Endometrial microvascular endothelial cells (primary cell): ENCODE results near the gene ATF3. TPM values are rescaled to one million over a fixed set of nuclear protein-coding genes. Genes with fewer than 3 reads are reported as not detected.
"Not testable (repeated sequence)": the region's sequence is repeated elsewhere in the genome, so short reads cannot be mapped to it uniquely, and the experiment has no call there.

Experiments
- in situ Hi-C: cut with HindIII; loops from 2 replicates; pipeline ENCODE4 v1.10.0; 2017; ENCODE audit warnings: low sequenced_read_pairs, low pct_unique_long_range_greater_than_20kb; ENCODE audit errors: inconsistent ontology term
- total RNA-seq: library from RNA; depleted of rRNA; stranded (reverse); fragments of >200 nt; gene quantifications from one replicate; pipeline ENCODE4 v1.2.3, GENCODE V29; 2015; ENCODE audit errors: inconsistent ontology term

ATF3 gene
- total RNA-seq, 1 donor from 2014 or later = 2.6 TPM

- in situ Hi-C loops = no loop called here
Observed at GRCh38 chr1:212640223-212640878, 31.8 kb downstream of the ATF3 start.

DNA sequence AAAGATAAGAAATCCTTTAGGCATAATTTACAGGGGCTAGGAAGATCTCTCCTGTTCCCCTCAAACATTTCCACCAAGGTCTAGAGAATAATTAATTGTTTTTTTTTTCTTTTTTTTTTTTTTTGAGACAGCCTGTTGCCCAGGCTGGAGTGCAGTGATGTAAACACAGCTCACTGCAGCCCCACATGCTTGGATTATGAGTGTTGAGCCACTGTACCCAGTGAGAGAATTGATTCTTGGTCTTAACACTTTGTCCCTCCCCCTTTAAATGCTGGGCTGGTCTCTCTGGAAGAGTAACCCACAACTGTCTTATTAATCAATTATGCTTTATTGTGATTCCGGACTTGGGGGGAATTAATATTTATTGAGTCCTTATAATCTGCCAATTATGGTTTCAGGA lies 33.4 kb downstream of the ATF3 start:
- in situ Hi-C loops = no loop called here

DNA sequence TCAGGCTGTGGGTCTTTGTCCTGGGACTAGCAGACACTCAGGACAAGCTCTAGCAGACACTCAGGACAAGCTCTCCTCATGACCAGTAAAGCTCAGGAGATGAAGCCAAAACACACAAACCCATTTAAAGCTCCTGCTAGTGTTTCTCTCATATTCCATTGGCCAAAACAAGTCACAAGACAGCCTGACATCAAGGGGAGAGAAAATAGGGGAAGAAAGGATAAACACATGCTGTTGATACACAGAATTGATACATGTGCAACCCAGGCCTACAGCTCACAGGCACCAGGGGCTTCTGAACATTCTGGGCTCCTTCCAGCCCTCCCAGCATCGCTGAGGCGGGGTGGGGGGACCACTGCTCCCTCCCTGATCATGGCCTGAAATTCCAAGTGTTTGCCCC lies 35.3 kb downstream of the ATF3 start:
- in situ Hi-C loops = no loop called here

DNA sequence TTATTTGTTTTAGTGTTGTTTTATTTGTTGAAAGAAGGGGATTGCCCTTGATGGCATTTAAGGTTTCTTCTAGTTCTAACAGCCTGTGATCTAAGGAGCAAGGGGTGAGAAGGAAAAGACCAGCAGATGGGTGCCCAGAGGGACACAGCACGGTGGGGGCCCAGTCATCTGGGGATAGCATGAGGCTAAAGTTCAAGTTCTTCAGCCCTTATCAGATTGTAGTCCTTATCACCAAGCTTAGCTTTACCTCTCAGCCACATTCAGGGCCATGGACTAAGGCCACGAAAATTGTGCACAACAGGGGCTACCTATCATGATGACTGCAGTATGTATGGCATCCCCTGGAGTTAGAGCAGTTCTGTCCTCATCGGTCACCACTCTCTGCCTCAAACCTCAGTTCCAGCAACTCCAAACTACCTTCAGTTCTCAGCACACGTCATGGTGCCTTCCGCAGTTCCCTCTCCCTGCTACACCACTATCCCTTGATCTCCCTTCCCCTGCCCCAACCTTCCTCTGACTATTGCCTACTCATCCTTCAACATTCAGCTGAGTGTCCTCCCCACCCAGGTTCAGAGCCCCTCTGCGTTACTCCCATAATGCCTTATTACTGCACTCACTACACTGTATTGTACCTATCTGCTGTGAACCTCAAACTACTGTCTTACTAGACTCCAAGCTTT lies 36.4 kb downstream of the ATF3 start:
- in situ Hi-C loops = no loop called here

GRCh38 chr1:212645546-212646543 lies 37.3 kb downstream of the ATF3 start:
- in situ Hi-C loops = no loop called here

GRCh38 chr1:212646588-212646987 lies 38.0 kb downstream of the ATF3 start:
- in situ Hi-C loops = no loop called here

DNA sequence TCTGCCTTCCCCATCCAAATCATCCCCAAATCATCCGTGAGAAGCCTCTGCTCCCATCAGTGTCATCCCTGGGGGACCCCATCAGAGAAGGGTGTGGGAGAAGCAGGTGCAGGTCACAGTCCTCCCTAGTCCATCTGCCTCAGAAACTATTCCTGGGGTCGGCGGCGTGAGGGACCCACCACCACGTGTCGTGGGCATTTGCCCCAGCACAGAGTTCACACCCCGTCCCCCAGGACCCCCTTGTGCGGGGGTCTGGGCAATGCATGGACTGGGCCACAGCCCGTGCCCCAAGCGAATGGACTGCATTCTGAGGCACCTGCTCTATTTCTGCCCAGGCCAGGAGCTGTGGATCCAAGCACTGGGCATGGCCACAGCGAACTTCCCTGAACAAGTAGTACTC lies 38.4 kb downstream of the ATF3 start:
- in situ Hi-C loops = no loop called here

GRCh38 chr1:212648431-212648830 lies 39.9 kb downstream of the ATF3 start:
- in situ Hi-C loops = no loop called here

DNA sequence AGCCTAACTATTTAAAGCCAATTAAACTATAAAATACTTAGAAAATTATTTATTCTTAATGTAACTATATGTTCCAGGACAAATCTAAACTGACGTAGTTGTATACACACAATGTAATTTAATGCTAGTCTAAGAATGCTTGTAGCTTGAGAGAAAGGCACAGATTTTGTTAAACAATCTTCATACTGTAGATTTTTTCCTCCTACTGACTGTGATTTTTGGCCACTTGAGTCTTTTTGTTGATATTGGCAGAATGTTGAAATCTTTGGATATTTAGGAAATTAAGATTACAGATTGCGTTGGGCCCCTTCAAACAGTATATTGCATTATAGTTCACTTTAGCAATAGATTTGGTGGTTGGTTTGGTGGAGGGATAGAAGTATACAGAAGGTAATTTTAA lies 40.5 kb downstream of the ATF3 start:
- in situ Hi-C loops = no loop called here

- in situ Hi-C loops = no loop called here
Observed at GRCh38 chr1:212650228-212650627, 41.7 kb downstream of the ATF3 start.

GRCh38 chr1:212651521-212651920 lies 43.0 kb downstream of the ATF3 start:
- in situ Hi-C loops = no loop called here

GRCh38 chr1:212651977-212652376 lies 43.4 kb downstream of the ATF3 start:
- in situ Hi-C loops = no loop called here

DNA sequence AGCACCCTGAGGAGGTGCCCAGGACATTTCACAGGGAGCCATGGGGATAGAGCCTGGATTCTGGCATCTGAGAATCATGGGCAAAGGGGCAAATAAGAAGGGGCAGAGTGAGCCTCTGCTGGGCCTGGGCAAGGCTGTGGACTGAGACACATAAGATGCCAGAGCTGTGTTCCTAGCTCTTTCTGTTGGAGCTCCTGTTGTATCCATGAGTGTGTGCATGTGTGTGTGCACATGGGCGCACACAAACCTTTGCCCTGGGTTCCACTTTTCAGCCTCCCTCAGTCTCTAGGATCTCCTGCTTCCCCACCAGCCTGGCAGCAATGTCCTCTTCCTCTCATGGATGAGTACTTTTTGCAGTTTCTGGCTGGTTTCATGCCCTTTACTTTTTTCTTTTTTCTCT lies 44.0 kb downstream of the ATF3 start:
- in situ Hi-C loops = no loop called here

- in situ Hi-C loops = no loop called here
Observed at GRCh38 chr1:212655668-212656440, 47.3 kb downstream of the ATF3 start.

DNA sequence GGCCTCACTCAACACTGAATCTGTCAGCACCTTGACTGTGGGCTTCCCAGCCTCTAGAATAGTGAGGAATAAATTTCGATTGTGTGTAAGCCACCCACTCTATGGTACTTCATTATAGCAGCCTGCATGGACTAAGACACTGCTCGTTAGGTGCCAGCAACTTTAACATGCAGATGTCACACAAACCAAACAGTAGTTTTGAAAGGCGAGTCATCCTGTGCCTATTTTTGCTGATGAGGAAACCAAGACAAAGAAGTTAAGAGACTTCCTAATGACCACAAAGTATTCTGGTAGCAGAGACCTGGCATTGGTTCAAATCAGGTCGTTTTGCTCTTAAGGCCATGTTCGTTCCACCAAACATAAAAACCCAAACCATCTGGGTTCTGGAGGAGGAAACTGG lies 48.2 kb downstream of the ATF3 start:
- in situ Hi-C loops = no loop called here

GRCh38 chr1:212658250-212658649 lies 49.7 kb downstream of the ATF3 start:
- in situ Hi-C loops = not testable (repeated sequence)

DNA sequence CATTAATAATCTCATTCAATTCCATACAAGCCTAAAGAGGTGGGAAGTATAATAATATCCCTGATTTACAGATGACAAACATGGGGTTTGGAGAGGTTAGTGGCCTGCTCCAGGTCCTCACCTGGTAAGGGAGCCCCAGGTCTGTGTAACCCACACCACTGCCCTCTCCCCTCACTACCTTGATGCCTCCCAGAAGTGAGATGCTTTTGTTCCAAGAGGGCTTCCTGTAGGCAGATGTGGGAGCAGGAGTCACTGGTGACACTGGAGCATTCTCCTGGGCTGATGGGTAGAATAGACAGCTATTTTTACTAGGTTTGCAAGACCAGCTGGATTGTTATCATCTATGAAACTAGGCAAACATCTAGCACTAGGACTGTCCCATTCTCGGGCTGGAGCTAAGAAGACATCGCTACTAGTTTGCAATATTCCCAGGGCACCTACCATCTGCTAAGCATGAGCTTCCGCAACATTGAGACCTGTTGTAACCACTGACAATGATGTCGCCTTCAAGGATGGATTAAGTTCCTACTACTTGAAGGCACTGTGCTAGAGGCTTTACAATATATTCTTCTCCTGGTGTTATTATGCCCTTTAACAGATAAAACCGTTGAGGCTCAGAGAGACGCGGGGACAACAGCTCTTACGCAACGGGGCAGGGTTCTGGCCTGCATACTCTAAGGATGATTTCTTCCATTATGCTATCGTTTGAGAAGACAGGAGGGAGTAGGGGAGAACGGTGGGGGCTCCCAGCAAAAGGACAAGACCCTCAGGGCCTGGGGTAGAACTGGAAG lies 56.0 kb downstream of the ATF3 start:
- in situ Hi-C loops = no loop called here
